Epithelial cell of proximal tubule (primary cell): ENCODE results near the gene TET3. TPM values are rescaled to one million over a fixed set of nuclear protein-coding genes. Genes with fewer than 3 reads are reported as not detected.

Experiments
- DNase-seq: peaks from one replicate; pipeline ENCODE4 v3.0.0-alpha.2; 2011; ENCODE audit warnings: low read depth
- H3K4me3 ChIP-seq: 2 replicates; pipeline ENCODE4 v1.5.1; 2011; ENCODE audit warnings: low read depth, mild to moderate bottlenecking, low read length
- CTCF ChIP-seq: conservative IDR thresholded peaks from 2 replicates; pipeline ENCODE4 v1.5.1; 2012; ENCODE audit warnings: low read depth, mild to moderate bottlenecking, low read length
- total RNA-seq: library from RNA; depleted of rRNA; stranded (reverse); fragments of >200 nt; gene quantifications from 2 replicates; pipeline ENCODE4 v1.2.3, GENCODE V29; 2015

The TET3 gene
- total RNA-seq, 1 donor from 2014 or later, result 4.8 TPM

- no peak overlapping the region for H3K4me3 ChIP-seq
- no peak for DNase-seq
- TF ChIP-seq CTCF, result no peak
These were observed 20.5 kb upstream of the TET3 start for GRCh38 chr2:73964223-73964622.

- no peak for TF ChIP-seq CTCF
- DNase-seq, result no peak
- H3K4me3 ChIP-seq, result no peak overlapping the region
These were observed 19.7 kb upstream of the TET3 start for GRCh38 chr2:73965053-73965452.

- H3K4me3 ChIP-seq, result no peak overlapping the region
- DNase-seq, result no peak
- no peak for TF ChIP-seq CTCF
These were observed 16.3 kb upstream of the TET3 start for GRCh38 chr2:73968357-73968937.

GRCh38 chr2:73969356-73969755 lies 15.4 kb upstream of the TET3 start:
- no peak for TF ChIP-seq CTCF
- no peak overlapping the region for H3K4me3 ChIP-seq
- DNase-seq, result no peak

- no peak overlapping the region for H3K4me3 ChIP-seq
- DNase-seq, result no peak
- no peak for TF ChIP-seq CTCF
These were observed 14.4 kb upstream of the TET3 start for GRCh38 chr2:73970141-73970803.

GRCh38 chr2:73970850-73971471 lies 13.7 kb upstream of the TET3 start:
- no peak for DNase-seq
- TF ChIP-seq CTCF, result no peak
- H3K4me3 ChIP-seq, result no peak overlapping the region
